ENCODE data around the gene DNLZ.

DNLZ gene

GRCh38 chr9:136396219-136396515, 32.6 kb upstream of the DNLZ start:
- H3K4me3 ChIP-seq (ENCODE audit: insufficient read depth, low read depth, low read length, poor library complexity, severe bottlenecking): no peak overlapping the region
- no peaks in the 10 kb centered on the region for H3K27me3 ChIP-seq (replicated peaks; ENCODE audit: control insufficient read depth, insufficient read depth, low read length, poor library complexity, severe bottlenecking)
- H3K36me3 ChIP-seq (ENCODE audit: control insufficient read depth, insufficient read depth, low read length): peaks cover 49% of the 10 kb centered on the region
- H3K27ac ChIP-seq (ENCODE audit: insufficient read depth, low read length, poor library complexity, severe bottlenecking): no peak overlapping the region
- no peaks in the 10 kb centered on the region for H3K9me3 ChIP-seq (ENCODE audit: control insufficient read depth, low read length)
- H3K4me1 ChIP-seq (ENCODE audit: control insufficient read depth, insufficient read depth, low read length, poor library complexity, severe bottlenecking): peaks cover 20% of the 10 kb centered on the region
- DNase-seq: no peak

- Histone ChIP-seq H3K4me3 (ENCODE audit: insufficient read depth, low read depth, low read length, poor library complexity, severe bottlenecking) (no peak overlapping the region), H3K36me3 (ENCODE audit: control insufficient read depth, insufficient read depth, low read length) (peaks cover 52% of the 10 kb centered on the region), H3K4me1 (ENCODE audit: control insufficient read depth, insufficient read depth, low read length, poor library complexity, severe bottlenecking) (peaks cover 17% of the 10 kb centered on the region), H3K27ac (ENCODE audit: insufficient read depth, low read length, poor library complexity, severe bottlenecking) (no peak overlapping the region), H3K27me3 (replicated peaks; ENCODE audit: control insufficient read depth, insufficient read depth, low read length, poor library complexity, severe bottlenecking) (no peaks in the 10 kb centered on the region), H3K9me3 (ENCODE audit: control insufficient read depth, low read length) (no peaks in the 10 kb centered on the region)
- DNase-seq: no peak
Observed at GRCh38 chr9:136395345-136396218, 32.0 kb upstream of the DNLZ start.

GRCh38 chr9:136395020-136395340, 31.4 kb upstream of the DNLZ start:
- DNase-seq: no peak
- Histone ChIP-seq H3K36me3 (ENCODE audit: control insufficient read depth, insufficient read depth, low read length) (peaks cover 53% of the 10 kb centered on the region), H3K4me1 (ENCODE audit: control insufficient read depth, insufficient read depth, low read length, poor library complexity, severe bottlenecking) (peaks cover 12% of the 10 kb centered on the region), H3K4me3 (ENCODE audit: insufficient read depth, low read depth, low read length, poor library complexity, severe bottlenecking) (no peak overlapping the region), H3K27me3 (replicated peaks; ENCODE audit: control insufficient read depth, insufficient read depth, low read length, poor library complexity, severe bottlenecking) (no peaks in the 10 kb centered on the region), H3K9me3 (ENCODE audit: control insufficient read depth, low read length) (no peaks in the 10 kb centered on the region), H3K27ac (ENCODE audit: insufficient read depth, low read length, poor library complexity, severe bottlenecking) (no peak overlapping the region)

GRCh38 chr9:136394312-136395019, 30.9 kb upstream of the DNLZ start:
- no peak overlapping the region for H3K27ac ChIP-seq (ENCODE audit: insufficient read depth, low read length, poor library complexity, severe bottlenecking)
- peaks cover 11% of the 10 kb centered on the region for H3K4me1 ChIP-seq (ENCODE audit: control insufficient read depth, insufficient read depth, low read length, poor library complexity, severe bottlenecking)
- no peaks in the 10 kb centered on the region for H3K9me3 ChIP-seq (ENCODE audit: control insufficient read depth, low read length)
- no peak overlapping the region for H3K4me3 ChIP-seq (ENCODE audit: insufficient read depth, low read depth, low read length, poor library complexity, severe bottlenecking)
- H3K36me3 ChIP-seq (ENCODE audit: control insufficient read depth, insufficient read depth, low read length): peaks cover 58% of the 10 kb centered on the region
- H3K27me3 ChIP-seq (replicated peaks; ENCODE audit: control insufficient read depth, insufficient read depth, low read length, poor library complexity, severe bottlenecking): no peaks in the 10 kb centered on the region
- no peak for DNase-seq

- Histone ChIP-seq H3K36me3 (ENCODE audit: control insufficient read depth, insufficient read depth, low read length) (peaks cover 66% of the 10 kb centered on the region), H3K4me1 (ENCODE audit: control insufficient read depth, insufficient read depth, low read length, poor library complexity, severe bottlenecking) (peaks cover 2% of the 10 kb centered on the region), H3K27me3 (replicated peaks; ENCODE audit: control insufficient read depth, insufficient read depth, low read length, poor library complexity, severe bottlenecking) (no peaks in the 10 kb centered on the region), H3K27ac (ENCODE audit: insufficient read depth, low read length, poor library complexity, severe bottlenecking) (no peak overlapping the region), H3K9me3 (ENCODE audit: control insufficient read depth, low read length) (no peaks in the 10 kb centered on the region), H3K4me3 (ENCODE audit: insufficient read depth, low read depth, low read length, poor library complexity, severe bottlenecking) (no peak overlapping the region)
- DNase-seq: no peak
Observed at GRCh38 chr9:136393531-136393930, 30.0 kb upstream of the DNLZ start.

GRCh38 chr9:136392538-136393449, 29.2 kb upstream of the DNLZ start:
- no peak overlapping the region for H3K27ac ChIP-seq (ENCODE audit: insufficient read depth, low read length, poor library complexity, severe bottlenecking)
- H3K36me3 ChIP-seq (ENCODE audit: control insufficient read depth, insufficient read depth, low read length): peaks cover 71% of the 10 kb centered on the region

GRCh38 chr9:136391737-136392537, 28.4 kb upstream of the DNLZ start:
- no peak overlapping the region for H3K4me3 ChIP-seq (ENCODE audit: insufficient read depth, low read depth, low read length, poor library complexity, severe bottlenecking)
- H3K4me1 ChIP-seq (ENCODE audit: control insufficient read depth, insufficient read depth, low read length, poor library complexity, severe bottlenecking): no peaks in the 10 kb centered on the region
- peaks cover 76% of the 10 kb centered on the region for H3K36me3 ChIP-seq (ENCODE audit: control insufficient read depth, insufficient read depth, low read length)
- no peak for DNase-seq
- H3K27ac ChIP-seq (ENCODE audit: insufficient read depth, low read length, poor library complexity, severe bottlenecking): no peak overlapping the region
- no peaks in the 10 kb centered on the region for H3K27me3 ChIP-seq (replicated peaks; ENCODE audit: control insufficient read depth, insufficient read depth, low read length, poor library complexity, severe bottlenecking)
- no peaks in the 10 kb centered on the region for H3K9me3 ChIP-seq (ENCODE audit: control insufficient read depth, low read length)

More at GRCh38 chr9:136392538-136393449, 29.2 kb upstream of the DNLZ start:
- no peaks in the 10 kb centered on the region for H3K27me3 ChIP-seq (replicated peaks; ENCODE audit: control insufficient read depth, insufficient read depth, low read length, poor library complexity, severe bottlenecking)
- no peak overlapping the region for H3K4me3 ChIP-seq (ENCODE audit: insufficient read depth, low read depth, low read length, poor library complexity, severe bottlenecking)
- no peak for DNase-seq
- H3K9me3 ChIP-seq (ENCODE audit: control insufficient read depth, low read length): no peaks in the 10 kb centered on the region
- H3K4me1 ChIP-seq (ENCODE audit: control insufficient read depth, insufficient read depth, low read length, poor library complexity, severe bottlenecking): no peaks in the 10 kb centered on the region

GRCh38 chr9:136389396-136389795, 25.9 kb upstream of the DNLZ start:
- Histone ChIP-seq H3K27ac (ENCODE audit: insufficient read depth, low read length, poor library complexity, severe bottlenecking) (no peak overlapping the region), H3K4me1 (ENCODE audit: control insufficient read depth, insufficient read depth, low read length, poor library complexity, severe bottlenecking) (peaks cover 10% of the 10 kb centered on the region), H3K9me3 (ENCODE audit: control insufficient read depth, low read length) (no peaks in the 10 kb centered on the region), H3K36me3 (ENCODE audit: control insufficient read depth, insufficient read depth, low read length) (peaks cover 59% of the 10 kb centered on the region), H3K4me3 (ENCODE audit: insufficient read depth, low read depth, low read length, poor library complexity, severe bottlenecking) (no peak overlapping the region), H3K27me3 (replicated peaks; ENCODE audit: control insufficient read depth, insufficient read depth, low read length, poor library complexity, severe bottlenecking) (no peaks in the 10 kb centered on the region)
- no peak for DNase-seq

- Histone ChIP-seq H3K27ac (ENCODE audit: insufficient read depth, low read length, poor library complexity, severe bottlenecking) (no peak overlapping the region), H3K4me1 (ENCODE audit: control insufficient read depth, insufficient read depth, low read length, poor library complexity, severe bottlenecking) (peaks cover 10% of the 10 kb centered on the region), H3K36me3 (ENCODE audit: control insufficient read depth, insufficient read depth, low read length) (peaks cover 58% of the 10 kb centered on the region), H3K27me3 (replicated peaks; ENCODE audit: control insufficient read depth, insufficient read depth, low read length, poor library complexity, severe bottlenecking) (no peaks in the 10 kb centered on the region), H3K4me3 (ENCODE audit: insufficient read depth, low read depth, low read length, poor library complexity, severe bottlenecking) (no peak overlapping the region), H3K9me3 (ENCODE audit: control insufficient read depth, low read length) (no peaks in the 10 kb centered on the region)
- no peak for DNase-seq
Observed at GRCh38 chr9:136387217-136387616, 23.7 kb upstream of the DNLZ start.
